ENCODE data around the gene ESRRA. TPM values are rescaled to one million over a fixed set of nuclear protein-coding genes. Genes with fewer than 3 reads are reported as not detected.

Gene ESRRA
- total and polyA plus RNA-seq, 2 of the 4 experiments (the other 2 are of a cell fraction): 10.2 to 15.0 TPM

DNA sequence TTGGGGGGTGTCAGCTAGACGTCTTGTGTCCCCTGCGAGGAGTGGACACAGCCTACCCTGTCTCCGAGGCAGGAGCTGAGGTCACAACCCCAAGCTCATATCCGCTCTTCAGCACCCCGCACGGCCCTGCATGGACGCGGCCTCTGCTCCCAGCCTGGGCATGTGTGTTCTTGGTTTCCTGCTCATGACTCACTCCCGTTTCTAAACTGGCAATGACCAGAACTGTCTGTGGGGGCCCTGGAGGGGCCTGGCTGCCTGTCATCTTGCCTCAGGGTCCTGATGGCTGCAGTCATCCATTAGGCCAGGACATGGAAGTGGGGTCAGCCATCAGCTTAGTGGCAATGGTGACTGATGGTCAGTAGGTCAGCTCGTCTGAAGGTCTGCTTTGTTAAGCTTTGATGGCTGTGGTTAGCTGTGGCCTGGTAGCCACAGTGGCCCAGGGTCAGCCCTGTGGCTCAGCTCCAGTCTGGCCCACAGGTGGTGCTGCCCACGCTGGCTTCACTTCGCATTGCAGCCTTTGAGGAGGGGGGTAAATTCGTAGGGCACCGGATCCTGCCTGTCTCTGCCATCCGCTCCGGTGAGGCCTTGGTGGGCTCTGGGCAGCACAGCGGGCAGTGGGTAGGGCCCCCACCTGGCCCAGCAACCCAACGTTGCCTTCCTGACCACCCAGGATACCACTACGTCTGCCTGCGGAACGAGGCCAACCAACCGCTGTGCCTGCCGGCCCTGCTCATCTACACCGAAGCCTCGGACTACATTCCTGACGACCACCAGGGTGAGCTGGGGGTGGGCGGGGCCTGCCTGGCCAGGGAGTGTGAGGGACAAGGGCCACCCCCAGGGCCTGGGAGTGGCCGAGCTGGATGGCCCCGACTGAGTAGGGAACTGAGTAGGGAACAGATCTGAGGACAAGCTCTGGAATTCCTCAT lies 42.0 kb upstream of the ESRRA start:
- Histone ChIP-seq H2BK15ac (ENCODE audit: low read depth, low read length) (no peak overlapping the region), H2AK9ac (replicated peaks; ENCODE audit: low read depth, low read length, poor library complexity) (peak overlapping the region; percentile 75), H2BK5ac (ENCODE audit: low read depth, low read length, poor library complexity, severe bottlenecking) (peak overlapping the region; percentile 34), H4K91ac (ENCODE audit: insufficient read depth, low read depth, low read length) (no peak overlapping the region), H4K8ac (ENCODE audit: low read depth in 2 of 2, low read length in 2 of 2) (peak overlapping the region in 1 of 2 experiments; percentile 69; a peak in 1 of 4 replicates), H3K36me3 (ENCODE audit: control insufficient read depth, insufficient read depth, low read length) (peaks cover 55% of the 10 kb centered on the region), H3K27me3 (ENCODE audit: control insufficient read depth, insufficient read depth, low read length) (no peaks in the 10 kb centered on the region), H3K14ac (replicated peaks; ENCODE audit: low read depth, low read length) (no peak overlapping the region), H2AFZ (replicated peaks; ENCODE audit: low read length, poor library complexity) (peak overlapping the region; percentile 40), H4K5ac (ENCODE audit: low read depth, low read length) (peak overlapping the region; percentile 59; the same call in 1 of the 2 replicates), H3K23ac (ENCODE audit: low read depth, low read length) (no peak overlapping the region), H3K4me1 (ENCODE audit: control insufficient read depth, insufficient read depth, low read length) (peaks cover 10% of the 10 kb centered on the region), H3K56ac (ENCODE audit: extremely low read depth, insufficient read depth, low read length) (no peak overlapping the region), H3K9ac (ENCODE audit: low read depth, low read length) (no peak overlapping the region), H3K4me2 (ENCODE audit: low read depth, low read length) (no peak overlapping the region), H3K9me1 (ENCODE audit: insufficient read depth, low read length) (0 out of 2 replicates have a peak, but pooled peaks cover 5% of the 10 kb centered on the region), H2BK20ac (ENCODE audit: low read depth, low read length) (no peak overlapping the region), H3K9me3 (ENCODE audit: control insufficient read depth, insufficient read depth, low read length) (no peaks in the 10 kb centered on the region), H4K20me1 (ENCODE audit: insufficient read depth, low read length) (no peaks in the 10 kb centered on the region), H3K4ac (ENCODE audit: low read depth, low read length) (no peak overlapping the region; the same call in 1 of the 2 replicates), H3K79me1 (ENCODE audit: low read depth in 1 of 2, low read length in 2 of 2) (peaks cover 7 to 34% of the 10 kb centered on the region in 2 experiments; a peak in 2 of 4 replicates), H2AK5ac (ENCODE audit: low read depth, low read length) (peak overlapping the region; percentile 6; the same call in 1 of the 2 replicates), H2BK120ac (ENCODE audit: low read depth, low read length) (no peak overlapping the region), H3K27ac (ENCODE audit: insufficient read depth, low read length) (no peak overlapping the region), H3K18ac (ENCODE audit: low read depth, low read length) (no peak overlapping the region), H3K4me3 (ENCODE audit: insufficient read depth, low read depth, low read length) (no peak overlapping the region)
- no TSS peak for BruUV-seq (replicated peaks)
- dilution Hi-C loops (cut with HindIII; ENCODE audit: low sequenced_read_pairs, unreplicated experiment): no loop called here
- ChIA-PET CTCF (no interaction called here), POLR2A (ENCODE audit: unreplicated experiment) (interaction anchor here (0.5 kb wide), 1 partner anchor 11 kb away, joined by 3 read pairs; no protein-coding TSS in a partner anchor)
- in situ Hi-C loops (cut with MboI; ENCODE audit: low sequenced_read_pairs): no loop called here
- intact Hi-C loops (cut with micrococcal nuclease): no loop called here
- peak; percentile 54 for ATAC-seq (ENCODE audit: low read depth)
- peak; percentile 56 for DNase-seq
- WGBS, 2 experiments (ENCODE audit: extremely low coverage in 2 of 2, insufficient read length in 1 of 2): 80% methylated on average over 5 of the region's 29 CpGs; no CpG with 5 or more reads in 1 of the 2 experiments
- no peak for TF ChIP-seq BHLHE40 (IDR thresholded peaks at IDR 0.05; ENCODE audit: low read depth, low read length)
- TF ChIP-seq FOS (IDR thresholded peaks at IDR 0.05; ENCODE audit: low read depth, low read length): no peak; the same call in 1 of the 2 replicates
- TF ChIP-seq MXI1 (IDR thresholded peaks at IDR 0.05; ENCODE audit: borderline replicate concordance, low read depth, low read length): no peak
- TF ChIP-seq NFE2L2 (IDR thresholded peaks at IDR 0.05; ENCODE audit: low read depth, low read length): no peak
- TF ChIP-seq, protein P1, sequence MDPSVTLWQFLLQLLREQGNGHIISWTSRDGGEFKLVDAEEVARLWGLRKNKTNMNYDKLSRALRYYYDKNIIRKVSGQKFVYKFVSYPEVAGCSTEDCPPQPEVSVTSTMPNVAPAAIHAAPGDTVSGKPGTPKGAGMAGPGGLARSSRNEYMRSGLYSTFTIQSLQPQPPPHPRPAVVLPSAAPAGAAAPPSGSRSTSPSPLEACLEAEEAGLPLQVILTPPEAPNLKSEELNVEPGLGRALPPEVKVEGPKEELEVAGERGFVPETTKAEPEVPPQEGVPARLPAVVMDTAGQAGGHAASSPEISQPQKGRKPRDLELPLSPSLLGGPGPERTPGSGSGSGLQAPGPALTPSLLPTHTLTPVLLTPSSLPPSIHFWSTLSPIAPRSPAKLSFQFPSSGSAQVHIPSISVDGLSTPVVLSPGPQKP (IDR thresholded peaks at IDR 0.05; ENCODE audit: borderline replicate concordance, low read depth, low read length): no peak
- TF ChIP-seq RFX5 (IDR thresholded peaks at IDR 0.05; ENCODE audit: low read depth, low read length): no peak
- no peak for TF ChIP-seq CHD1 (IDR thresholded peaks at IDR 0.05; ENCODE audit: low read depth, low read length)
- TF ChIP-seq MAZ (IDR thresholded peaks at IDR 0.05; ENCODE audit: borderline replicate concordance, low read depth, low read length): no peak
- TF ChIP-seq RCOR1 (IDR thresholded peaks at IDR 0.05; ENCODE audit: insufficient replicate concordance, low read length): no peak
- TF ChIP-seq, protein P2, sequence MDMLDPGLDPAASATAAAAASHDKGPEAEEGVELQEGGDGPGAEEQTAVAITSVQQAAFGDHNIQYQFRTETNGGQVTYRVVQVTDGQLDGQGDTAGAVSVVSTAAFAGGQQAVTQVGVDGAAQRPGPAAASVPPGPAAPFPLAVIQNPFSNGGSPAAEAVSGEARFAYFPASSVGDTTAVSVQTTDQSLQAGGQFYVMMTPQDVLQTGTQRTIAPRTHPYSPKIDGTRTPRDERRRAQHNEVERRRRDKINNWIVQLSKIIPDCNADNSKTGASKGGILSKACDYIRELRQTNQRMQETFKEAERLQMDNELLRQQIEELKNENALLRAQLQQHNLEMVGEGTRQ (IDR thresholded peaks at IDR 0.05; ENCODE audit: low read depth, low read length): no peak
- TF ChIP-seq SMC3 (IDR thresholded peaks at IDR 0.05; ENCODE audit: low read depth, low read length): no peak
- TF ChIP-seq MAFK (IDR thresholded peaks at IDR 0.05; ENCODE audit: low read depth, low read length): no peak
- no peak for TF ChIP-seq CEBPB (IDR thresholded peaks at IDR 0.05; ENCODE audit: low read depth, low read length)
- no peak for TF ChIP-seq POLR2A (IDR thresholded peaks at IDR 0.05; ENCODE audit: low read depth, low read length)

All from IMR-90 (cell line).